Measurements from ENCODE around the gene ZBTB49. TPM values are rescaled to one million over a fixed set of nuclear protein-coding genes. Genes with fewer than 3 reads are reported as not detected.

The ZBTB49 gene
- total RNA-seq, 4 donors from 2014 or later = 2.0 to 6.7 (median 6.3) TPM

DNA sequence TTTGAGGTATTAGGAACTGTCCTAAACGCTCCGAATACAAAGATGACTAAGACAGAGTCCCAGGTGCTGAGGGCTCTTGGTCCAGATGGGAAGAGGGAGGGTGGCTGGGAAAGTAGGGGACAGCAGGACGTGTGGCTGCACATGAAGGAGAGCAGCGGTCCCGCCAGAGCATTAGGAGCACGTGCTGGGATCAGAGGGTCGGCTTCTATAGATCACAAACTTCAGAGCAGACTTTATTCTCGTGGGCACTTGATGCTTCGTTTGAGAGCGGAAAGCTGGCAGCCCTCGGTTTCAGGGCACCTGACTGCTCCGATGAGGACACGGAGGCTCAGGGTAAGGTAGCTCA, 26.1 kb downstream of the ZBTB49 start:
- Histone ChIP-seq H3K36me3 (peaks cover 0 to 87% of the 10 kb centered on the region in 2 donors), H3K27me3 (no peaks in the 10 kb centered on the region), H3K4me3 (no peak overlapping the region), H3K4me1 (no peaks in the 10 kb centered on the region), H3K27ac (no peak overlapping the region), H3K9me3 (no peaks in the 10 kb centered on the region)
- TF ChIP-seq POLR2AphosphoS5 (IDR thresholded peaks at IDR 0.05) (no peak), POLR2A (IDR thresholded peaks at IDR 0.05) (no peak), EP300 (IDR thresholded peaks at IDR 0.05) (no peak)
- TF ChIP-seq, protein P1, sequence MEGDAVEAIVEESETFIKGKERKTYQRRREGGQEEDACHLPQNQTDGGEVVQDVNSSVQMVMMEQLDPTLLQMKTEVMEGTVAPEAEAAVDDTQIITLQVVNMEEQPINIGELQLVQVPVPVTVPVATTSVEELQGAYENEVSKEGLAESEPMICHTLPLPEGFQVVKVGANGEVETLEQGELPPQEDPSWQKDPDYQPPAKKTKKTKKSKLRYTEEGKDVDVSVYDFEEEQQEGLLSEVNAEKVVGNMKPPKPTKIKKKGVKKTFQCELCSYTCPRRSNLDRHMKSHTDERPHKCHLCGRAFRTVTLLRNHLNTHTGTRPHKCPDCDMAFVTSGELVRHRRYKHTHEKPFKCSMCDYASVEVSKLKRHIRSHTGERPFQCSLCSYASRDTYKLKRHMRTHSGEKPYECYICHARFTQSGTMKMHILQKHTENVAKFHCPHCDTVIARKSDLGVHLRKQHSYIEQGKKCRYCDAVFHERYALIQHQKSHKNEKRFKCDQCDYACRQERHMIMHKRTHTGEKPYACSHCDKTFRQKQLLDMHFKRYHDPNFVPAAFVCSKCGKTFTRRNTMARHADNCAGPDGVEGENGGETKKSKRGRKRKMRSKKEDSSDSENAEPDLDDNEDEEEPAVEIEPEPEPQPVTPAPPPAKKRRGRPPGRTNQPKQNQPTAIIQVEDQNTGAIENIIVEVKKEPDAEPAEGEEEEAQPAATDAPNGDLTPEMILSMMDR (IDR thresholded peaks at IDR 0.05) = no peak
- 85 to 92% methylated on average over 2 to 12 of the region's 13 CpGs for WGBS, 2 donors (ENCODE audit: low coverage in 1 of 2)
- no peak for ATAC-seq

GRCh38 chr4:4317496-4318232, 27.6 kb downstream of the ZBTB49 start:
- no peak overlapping the region for H3K4me3 ChIP-seq
- H3K9me3 ChIP-seq = no peaks in the 10 kb centered on the region
- no peaks in the 10 kb centered on the region for H3K4me1 ChIP-seq
- H3K27ac ChIP-seq = no peak overlapping the region
- H3K36me3 ChIP-seq = peaks cover 0 to 100% of the 10 kb centered on the region in 2 donors
- no peak for TF ChIP-seq POLR2A (IDR thresholded peaks at IDR 0.05)
- TF ChIP-seq POLR2AphosphoS5 (IDR thresholded peaks at IDR 0.05) = no peak
- no peak for TF ChIP-seq EP300 (IDR thresholded peaks at IDR 0.05)
- TF ChIP-seq, protein P1 (IDR thresholded peaks at IDR 0.05) = no peak
- 91 to 95% methylated on average over 4 to 16 of the region's 23 CpGs for WGBS, 2 donors (ENCODE audit: low coverage in 1 of 2)
- ATAC-seq = no peak
- no peaks in the 10 kb centered on the region for H3K27me3 ChIP-seq

- Histone ChIP-seq H3K4me3 (no peak overlapping the region), H3K4me1 (no peaks in the 10 kb centered on the region), H3K27ac (no peak overlapping the region), H3K36me3 (peaks cover 0 to 73% of the 10 kb centered on the region in 2 donors), H3K9me3 (no peaks in the 10 kb centered on the region), H3K27me3 (no peaks in the 10 kb centered on the region)
- TF ChIP-seq, protein P1 (IDR thresholded peaks at IDR 0.05) = no peak
- TF ChIP-seq POLR2A (IDR thresholded peaks at IDR 0.05) = no peak
- no peak for TF ChIP-seq POLR2AphosphoS5 (IDR thresholded peaks at IDR 0.05)
- TF ChIP-seq EP300 (IDR thresholded peaks at IDR 0.05) = no peak
- no peak for ATAC-seq
- 77 to 90% methylated on average over 6 to 10 of the region's 15 CpGs for WGBS, 2 donors (ENCODE audit: low coverage in 1 of 2)
These were observed 30.5 kb downstream of the ZBTB49 start for GRCh38 chr4:4320528-4320927.

DNA sequence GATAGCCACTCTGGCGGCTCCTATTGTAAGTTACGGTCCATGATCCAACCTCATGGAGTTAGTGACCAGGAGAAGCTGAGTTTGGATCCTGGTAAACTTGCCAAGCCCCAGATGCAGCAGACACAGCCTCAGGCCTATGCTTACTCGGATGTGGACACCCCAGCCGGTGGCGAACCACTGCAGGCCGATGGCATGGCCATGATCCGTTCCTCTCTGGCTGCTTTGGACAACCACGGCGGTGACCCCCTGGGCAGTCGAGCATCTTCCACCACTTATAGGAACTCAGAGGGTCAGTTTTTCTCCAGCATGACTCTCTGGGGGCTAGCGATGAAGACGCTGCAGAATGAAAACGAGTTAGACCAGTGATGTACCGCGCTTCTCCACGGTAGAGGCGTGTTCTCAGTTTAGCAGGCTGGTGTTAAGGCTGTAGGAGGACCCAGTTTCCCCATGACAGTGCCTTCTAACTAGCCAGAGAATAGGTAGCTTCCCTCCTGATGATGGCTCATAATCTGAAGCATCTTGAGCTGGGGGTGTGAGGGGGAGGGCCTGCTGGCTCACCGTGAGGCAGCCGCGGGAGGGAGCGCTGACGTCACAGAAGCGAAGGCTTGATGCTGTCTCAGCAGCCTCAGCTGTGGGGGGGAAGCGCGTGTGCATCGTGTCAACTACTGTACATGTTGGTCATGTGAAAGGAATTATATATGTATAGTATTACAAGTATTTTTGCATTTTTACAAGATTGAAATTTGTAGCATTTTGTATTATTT, 31.1 kb downstream of the ZBTB49 start:
- TF ChIP-seq, protein P1 (IDR thresholded peaks at IDR 0.05) = no peak
- TF ChIP-seq POLR2AphosphoS5 (IDR thresholded peaks at IDR 0.05) (no peak), EP300 (IDR thresholded peaks at IDR 0.05) (no peak), POLR2A (IDR thresholded peaks at IDR 0.05) (no peak)
- no peak for ATAC-seq
- Histone ChIP-seq H3K27ac (no peak overlapping the region), H3K4me3 (no peak overlapping the region), H3K4me1 (no peaks in the 10 kb centered on the region), H3K27me3 (no peaks in the 10 kb centered on the region), H3K36me3 (peaks cover 0 to 67% of the 10 kb centered on the region in 2 donors), H3K9me3 (no peaks in the 10 kb centered on the region)
- 89 to 90% methylated on average over 7 to 18 of the region's 26 CpGs for WGBS, 2 donors (ENCODE audit: low coverage in 1 of 2)

All from gastroesophageal sphincter (tissue), 4 donors.